ENCODE measurements around the gene PRSS16. TPM values are rescaled to one million over a fixed set of nuclear protein-coding genes. Genes with fewer than 3 reads are reported as not detected.

Gene PRSS16
- total RNA-seq, 2 donors from 2014 or later, result 12.5 to 14.1 TPM

GRCh38 chr6:27230758-27231111 is 16.8 kb upstream of the PRSS16 start:
- H3K27me3 Mint-ChIP-seq (ENCODE audit: insufficient read depth), result no peaks in the 10 kb centered on the region
- H3K9me3 Mint-ChIP-seq, result no peaks in the 10 kb centered on the region
- H3K27me3 ChIP-seq (ENCODE audit: control insufficient read depth, insufficient read depth, low read length, poor library complexity, severe bottlenecking), result no peaks in the 10 kb centered on the region
- H3K36me3 Mint-ChIP-seq (ENCODE audit: low read depth), result no peaks in the 10 kb centered on the region
- no peak overlapping the region for H3K27ac Mint-ChIP-seq
- peak overlapping the region; percentile 49 for H3K4me3 Mint-ChIP-seq
- H3K27ac ChIP-seq (ENCODE audit: low read depth, low read length), result no peak overlapping the region
- H3K4me1 ChIP-seq (ENCODE audit: control insufficient read depth, insufficient read depth, low read length), result no peaks in the 10 kb centered on the region
- peak overlapping the region; percentile 85 for H3K4me3 ChIP-seq (ENCODE audit: low read length)
- H3K9me3 ChIP-seq (ENCODE audit: control insufficient read depth, low read length), result no peaks in the 10 kb centered on the region
- WGBS, 2 experiments (ENCODE audit: insufficient coverage in 1 of 2, insufficient read length in 1 of 2), result 0 to 9% methylated on average over 2 to 7 of the region's 7 CpGs
- DNase-seq, result no peak
- no peak overlapping the region for H3K9ac ChIP-seq (ENCODE audit: extremely low read depth, low read length, poor library complexity, severe bottlenecking)
- no peaks in the 10 kb centered on the region for H3K36me3 ChIP-seq (ENCODE audit: control insufficient read depth, insufficient read depth, low read length)
- H3K4me1 Mint-ChIP-seq, result no peaks in the 10 kb centered on the region
- TF ChIP-seq CTCF (conservative IDR thresholded peaks at IDR 0.05), result no peak

- peaks cover 14% of the 10 kb centered on the region for H3K27me3 Mint-ChIP-seq (ENCODE audit: insufficient read depth)
- DNase-seq, result no peak
- Histone ChIP-seq H3K27ac (ENCODE audit: low read depth, low read length) (no peak overlapping the region), H3K4me3 (ENCODE audit: low read length) (peak overlapping the region; percentile 94), H3K9ac (ENCODE audit: extremely low read depth, low read length, poor library complexity, severe bottlenecking) (peak overlapping the region; percentile 50), H3K36me3 (ENCODE audit: control insufficient read depth, insufficient read depth, low read length) (no peaks in the 10 kb centered on the region), H3K4me1 (ENCODE audit: control insufficient read depth, insufficient read depth, low read length) (no peaks in the 10 kb centered on the region), H3K9me3 (ENCODE audit: control insufficient read depth, low read length) (no peaks in the 10 kb centered on the region), H3K27me3 (ENCODE audit: control insufficient read depth, insufficient read depth, low read length, poor library complexity, severe bottlenecking) (peaks cover 14% of the 10 kb centered on the region)
- no peaks in the 10 kb centered on the region for H3K36me3 Mint-ChIP-seq (ENCODE audit: low read depth)
- no peak for TF ChIP-seq CTCF (conservative IDR thresholded peaks at IDR 0.05)
- H3K27ac Mint-ChIP-seq, result no peak overlapping the region
- WGBS, 2 experiments (ENCODE audit: insufficient coverage in 1 of 2, insufficient read length in 1 of 2), result 78 to 79% methylated on average over 3 of the region's 3 CpGs
- H3K4me1 Mint-ChIP-seq, result no peaks in the 10 kb centered on the region
- H3K9me3 Mint-ChIP-seq, result no peaks in the 10 kb centered on the region
- peak overlapping the region; percentile 59 for H3K4me3 Mint-ChIP-seq
Observed at GRCh38 chr6:27234576-27234975, 12.9 kb upstream of the PRSS16 start.

- no peak for TF ChIP-seq CTCF (conservative IDR thresholded peaks at IDR 0.05)
- Histone ChIP-seq H3K27me3 (ENCODE audit: control insufficient read depth, insufficient read depth, low read length, poor library complexity, severe bottlenecking) (peaks cover 14% of the 10 kb centered on the region), H3K4me3 (ENCODE audit: low read length) (peak overlapping the region; percentile 75), H3K9ac (ENCODE audit: extremely low read depth, low read length, poor library complexity, severe bottlenecking) (no peak overlapping the region), H3K36me3 (ENCODE audit: control insufficient read depth, insufficient read depth, low read length) (no peaks in the 10 kb centered on the region), H3K4me1 (ENCODE audit: control insufficient read depth, insufficient read depth, low read length) (no peaks in the 10 kb centered on the region), H3K27ac (ENCODE audit: low read depth, low read length) (no peak overlapping the region), H3K9me3 (ENCODE audit: control insufficient read depth, low read length) (peaks cover 20% of the 10 kb centered on the region)
- peaks cover 16% of the 10 kb centered on the region for H3K27me3 Mint-ChIP-seq (ENCODE audit: insufficient read depth)
- 13 to 24% methylated on average over 15 to 19 of the region's 20 CpGs for WGBS, 2 experiments (ENCODE audit: insufficient coverage in 1 of 2, insufficient read length in 1 of 2)
- no peaks in the 10 kb centered on the region for H3K36me3 Mint-ChIP-seq (ENCODE audit: low read depth)
- H3K9me3 Mint-ChIP-seq, result peaks cover 16% of the 10 kb centered on the region
- DNase-seq, result peak; percentile 87
- no peaks in the 10 kb centered on the region for H3K4me1 Mint-ChIP-seq
- H3K27ac Mint-ChIP-seq, result no peak overlapping the region
- peak overlapping the region; percentile 61 for H3K4me3 Mint-ChIP-seq
Observed at GRCh38 chr6:27237089-27237803, 10.3 kb upstream of the PRSS16 start.

Measured in endodermal cell (in vitro differentiated cells).